H9 (cell line): ENCODE data around the gene ACTN1. TPM values are rescaled to one million over a fixed set of nuclear protein-coding genes. Genes with fewer than 3 reads are reported as not detected.

Source experiments
- DNase-seq: peaks from one replicate; pipeline ENCODE4 v3.0.0-alpha.2; 2017
- H2AFZ ChIP-seq: one replicate; pipeline ENCODE4 v1.6.1; 2013; ENCODE audit warnings: mild to moderate bottlenecking, low read length, control low read depth, moderate library complexity
- H2AK5ac ChIP-seq: 2 replicates; pipeline ENCODE4 v1.6.1; 2013; ENCODE audit warnings: low read length, control low read depth, mixed read lengths; ENCODE audit not compliant: insufficient read length
- H2BK120ac ChIP-seq: one replicate; pipeline ENCODE4 v1.6.1; 2013; ENCODE audit warnings: low read depth, mild to moderate bottlenecking, low read length, control low read depth, inconsistent platforms; ENCODE audit not compliant: poor library complexity, severe bottlenecking
- H2BK12ac ChIP-seq: 2 replicates; pipeline ENCODE4 v1.6.1; 2013; ENCODE audit warnings: low read length, control low read depth, mixed read lengths, low read depth; ENCODE audit not compliant: insufficient read length
- H2BK15ac ChIP-seq: 2 replicates; pipeline ENCODE4 v1.6.1; 2013; ENCODE audit warnings: low read depth, low read length, control low read depth
- H2BK20ac ChIP-seq: one replicate; pipeline ENCODE4 v1.6.1; 2013; ENCODE audit warnings: low read depth, mild to moderate bottlenecking, low read length, control low read depth, inconsistent platforms; ENCODE audit not compliant: poor library complexity, severe bottlenecking
- H2BK5ac ChIP-seq: 2 replicates; pipeline ENCODE4 v1.6.1; 2013; ENCODE audit warnings: low read length, control low read depth, mixed read lengths; ENCODE audit not compliant: insufficient read length
- H3K14ac ChIP-seq: 2 replicates; pipeline ENCODE4 v1.6.1; 2013; ENCODE audit warnings: low read length, control low read depth; ENCODE audit not compliant: insufficient read depth
- H3K18ac ChIP-seq: 2 replicates; pipeline ENCODE4 v1.6.1; 2013; ENCODE audit warnings: low read depth, mild to moderate bottlenecking, mixed read lengths, low read length, control low read depth; ENCODE audit not compliant: insufficient read length
- H3K23ac ChIP-seq: 2 replicates; pipeline ENCODE4 v1.6.1; 2013; ENCODE audit warnings: low read length, control low read depth, mixed read lengths, low read depth; ENCODE audit not compliant: insufficient read length
- H3K23me2 ChIP-seq: 2 replicates; pipeline ENCODE4 v1.6.1; 2013; ENCODE audit warnings: low read depth, mild to moderate bottlenecking, mixed read lengths, low read length, control low read depth; ENCODE audit not compliant: insufficient read length, poor library complexity, severe bottlenecking
- H3K27ac ChIP-seq: 2 replicates; pipeline ENCODE4 v1.5.1; 2013; ENCODE audit warnings: low read length, control low read depth, mixed read lengths, low read depth; ENCODE audit not compliant: insufficient read length
- H3K27me3 ChIP-seq: 2 replicates; pipeline ENCODE4 v1.6.1; 2013; ENCODE audit warnings: low read length, control low read depth, inconsistent platforms; ENCODE audit not compliant: insufficient read depth
- H3K4ac ChIP-seq: 2 replicates; pipeline ENCODE4 v1.6.1; 2013; ENCODE audit warnings: low read depth, mild to moderate bottlenecking, control low read depth, inconsistent platforms, low read length, moderate library complexity
- H3K4me1 ChIP-seq: 2 replicates; pipeline ENCODE4 v1.6.1; 2013; ENCODE audit warnings: low read length, control low read depth, inconsistent platforms; ENCODE audit not compliant: insufficient read depth
- H3K4me2 ChIP-seq: 2 replicates; pipeline ENCODE4 v1.6.1; 2013; ENCODE audit warnings: low read length, control low read depth, mixed read lengths; ENCODE audit not compliant: insufficient read length, insufficient read depth
- H3K56ac ChIP-seq: 2 replicates; pipeline ENCODE4 v1.6.1; 2013; ENCODE audit warnings: low read depth, mild to moderate bottlenecking, mixed read lengths, low read length, control low read depth; ENCODE audit not compliant: insufficient read length
- H3K79me1 ChIP-seq: 2 replicates; pipeline ENCODE4 v1.6.1; 2013; ENCODE audit warnings: low read depth, mild to moderate bottlenecking, moderate library complexity, low read length, control low read depth, inconsistent platforms; ENCODE audit not compliant: insufficient read depth, poor library complexity, severe bottlenecking
- H3K79me2 ChIP-seq: 2 replicates; pipeline ENCODE4 v1.6.1; 2013; ENCODE audit warnings: low read length, control low read depth, inconsistent platforms; ENCODE audit not compliant: insufficient read depth
- H3K9ac ChIP-seq: 2 replicates; pipeline ENCODE4 v1.6.1; 2013; ENCODE audit warnings: low read length, control low read depth, mixed read lengths; ENCODE audit not compliant: insufficient read length; ENCODE audit errors: extremely low read depth
- H3K9me3 ChIP-seq: one replicate; pipeline ENCODE4 v1.6.1; 2013; ENCODE audit warnings: low read depth, low read length, inconsistent platforms; ENCODE audit not compliant: control insufficient read depth
- H3T11ph ChIP-seq: one replicate; pipeline ENCODE4 v1.6.1; 2013; ENCODE audit warnings: mild to moderate bottlenecking, low read length, control low read depth, inconsistent platforms
- H4K20me1 ChIP-seq: one replicate; pipeline ENCODE4 v1.6.1; 2013; ENCODE audit not compliant: control insufficient read depth, insufficient read length, insufficient read depth
- H4K5ac ChIP-seq: 2 replicates; pipeline ENCODE4 v1.6.1; 2013; ENCODE audit warnings: low read depth, mild to moderate bottlenecking, mixed read lengths, low read length, control low read depth; ENCODE audit not compliant: insufficient read length
- H4K8ac ChIP-seq: replicated peaks from 2 replicates; pipeline ENCODE4 v1.6.1; 2013; ENCODE audit warnings: low read length, control low read depth, mixed read lengths, low read depth; ENCODE audit not compliant: insufficient read length
- H4K91ac ChIP-seq: 2 replicates; pipeline ENCODE4 v1.6.1; 2013; ENCODE audit warnings: low read depth, mild to moderate bottlenecking, moderate library complexity, mixed read lengths, low read length, control low read depth; ENCODE audit not compliant: insufficient read length
- H3K27ac Mint-ChIP-seq, 3 experiments: 2 replicates in 2 of 3; 3 replicates in 1 of 3; pipeline ENCODE4 v1.8.0; 2020 to 2021; ENCODE audit warnings: mixed read lengths in 3 of 3, mild to moderate bottlenecking in 1 of 3, moderate library complexity in 1 of 3
- H3K27me3 Mint-ChIP-seq: 2 replicates; pipeline ENCODE4 v1.8.0; 2021; ENCODE audit warnings: low read depth, mild to moderate bottlenecking, moderate library complexity, mixed read lengths
- H3K36me3 Mint-ChIP-seq, 3 experiments: 2 replicates in 2 of 3; 3 replicates in 1 of 3; pipeline ENCODE4 v1.8.0; 2020 to 2021; ENCODE audit warnings: low read depth in 3 of 3, mixed read lengths in 3 of 3; ENCODE audit not compliant: insufficient read depth in 1 of 3
- H3K4me1 Mint-ChIP-seq, 2 experiments: 2 replicates each; pipeline ENCODE4 v1.8.0; 2020; ENCODE audit warnings: mixed read lengths in 2 of 2
- H3K4me3 Mint-ChIP-seq, 2 experiments: 2 replicates in 1 of 2; 3 replicates in 1 of 2; pipeline ENCODE4 v1.8.0; 2020 to 2021; ENCODE audit warnings: mild to moderate bottlenecking in 2 of 2, mixed read lengths in 2 of 2, moderate library complexity in 1 of 2
- H3K9me3 Mint-ChIP-seq, 2 experiments: 2 replicates in 1 of 2; 3 replicates in 1 of 2; pipeline ENCODE4 v1.8.0; 2020; ENCODE audit warnings: mild to moderate bottlenecking in 2 of 2, mixed read lengths in 2 of 2, moderate library complexity in 1 of 2
- WGBS: extraction: QIAGEN DNeasy Blood & Tissue Kit; methylation state at CpG from one replicate; pipeline ENCODE4 v1.1.7; 2013; ENCODE audit warnings: missing lambda C conversion rate, low lambda C conversion rate, mixed read lengths; ENCODE audit not compliant: insufficient read length; ENCODE audit errors: extremely low coverage; 5-methylcytosine and 5-hydroxymethylcytosine counted together
- total RNA-seq: library from RNA; stranded (reverse); gene quantifications from 2 replicates; pipeline ENCODE4 v1.2.1, GENCODE V29; 2021
- TF ChIP-seq, protein P1 (sequence below): fragments of 200-600 bp; sonication (generic); conservative IDR thresholded peaks from 3 replicates; pipeline ENCODE4 v1.8.0; 2021; ENCODE audit warnings: antibody characterized with exemption, mild to moderate bottlenecking

The ACTN1 gene
- total RNA-seq, 1 experiment from 2014 or later: 219 TPM

GRCh38 chr14:69013943-69014782, 35.1 kb upstream of the ACTN1 start:
- TF ChIP-seq, protein P1, sequence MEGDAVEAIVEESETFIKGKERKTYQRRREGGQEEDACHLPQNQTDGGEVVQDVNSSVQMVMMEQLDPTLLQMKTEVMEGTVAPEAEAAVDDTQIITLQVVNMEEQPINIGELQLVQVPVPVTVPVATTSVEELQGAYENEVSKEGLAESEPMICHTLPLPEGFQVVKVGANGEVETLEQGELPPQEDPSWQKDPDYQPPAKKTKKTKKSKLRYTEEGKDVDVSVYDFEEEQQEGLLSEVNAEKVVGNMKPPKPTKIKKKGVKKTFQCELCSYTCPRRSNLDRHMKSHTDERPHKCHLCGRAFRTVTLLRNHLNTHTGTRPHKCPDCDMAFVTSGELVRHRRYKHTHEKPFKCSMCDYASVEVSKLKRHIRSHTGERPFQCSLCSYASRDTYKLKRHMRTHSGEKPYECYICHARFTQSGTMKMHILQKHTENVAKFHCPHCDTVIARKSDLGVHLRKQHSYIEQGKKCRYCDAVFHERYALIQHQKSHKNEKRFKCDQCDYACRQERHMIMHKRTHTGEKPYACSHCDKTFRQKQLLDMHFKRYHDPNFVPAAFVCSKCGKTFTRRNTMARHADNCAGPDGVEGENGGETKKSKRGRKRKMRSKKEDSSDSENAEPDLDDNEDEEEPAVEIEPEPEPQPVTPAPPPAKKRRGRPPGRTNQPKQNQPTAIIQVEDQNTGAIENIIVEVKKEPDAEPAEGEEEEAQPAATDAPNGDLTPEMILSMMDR: no peak
- Mint-ChIP-seq H3K4me1 (peaks cover 25 to 34% of the 10 kb centered on the region in 2 experiments), H3K27me3 (no peaks in the 10 kb centered on the region), H3K9me3 (no peaks in the 10 kb centered on the region), H3K36me3 (no peaks in the 10 kb centered on the region), H3K4me3 (peak overlapping the region in 1 of 2 experiments; percentile 21; a peak in 1 of 5 replicates), H3K27ac (peak overlapping the region in 2 of 3 experiments; percentile 55 to 65; a peak in 4 of 7 replicates)
- Histone ChIP-seq H2BK120ac (no peak overlapping the region), H3K4ac (no peak overlapping the region), H3K14ac (no peak overlapping the region), H3K56ac (no peak overlapping the region), H3T11ph (no peak overlapping the region), H2AK5ac (no peak overlapping the region), H4K5ac (no peak overlapping the region), H3K23ac (no peak overlapping the region), H3K27ac (no peak overlapping the region), H2BK20ac (no peak overlapping the region), H2AFZ (no peak overlapping the region), H3K79me2 (no peaks in the 10 kb centered on the region), H3K79me1 (no peaks in the 10 kb centered on the region), H4K20me1 (no peaks in the 10 kb centered on the region), H3K4me2 (peak overlapping the region; percentile 12), H2BK5ac (no peak overlapping the region), H2BK15ac (no peak overlapping the region), H3K9me3 (no peaks in the 10 kb centered on the region), H4K91ac (no peak overlapping the region), H3K18ac (no peak overlapping the region), H4K8ac (no peak overlapping the region), H3K23me2 (no peaks in the 10 kb centered on the region), H3K9ac (no peak overlapping the region), H2BK12ac (no peak overlapping the region), H3K4me1 (peaks cover 8% of the 10 kb centered on the region; the same call in 1 of the 2 replicates), H3K27me3 (no peaks in the 10 kb centered on the region)
- DNase-seq: peak; percentile 86
- WGBS: no CpG with 5 or more reads among the region's 12 CpGs
